ENCODE data around the gene RSAD2. TPM values are rescaled to one million over a fixed set of nuclear protein-coding genes. Genes with fewer than 3 reads are reported as not detected.

RSAD2 gene
- total and polyA plus RNA-seq, 9 of the 15 experiments (the other 6 are each of a cell fraction or from before 2014, with no cell fraction given), result 0.15 to 1.4 (median 0.28) TPM

DNA sequence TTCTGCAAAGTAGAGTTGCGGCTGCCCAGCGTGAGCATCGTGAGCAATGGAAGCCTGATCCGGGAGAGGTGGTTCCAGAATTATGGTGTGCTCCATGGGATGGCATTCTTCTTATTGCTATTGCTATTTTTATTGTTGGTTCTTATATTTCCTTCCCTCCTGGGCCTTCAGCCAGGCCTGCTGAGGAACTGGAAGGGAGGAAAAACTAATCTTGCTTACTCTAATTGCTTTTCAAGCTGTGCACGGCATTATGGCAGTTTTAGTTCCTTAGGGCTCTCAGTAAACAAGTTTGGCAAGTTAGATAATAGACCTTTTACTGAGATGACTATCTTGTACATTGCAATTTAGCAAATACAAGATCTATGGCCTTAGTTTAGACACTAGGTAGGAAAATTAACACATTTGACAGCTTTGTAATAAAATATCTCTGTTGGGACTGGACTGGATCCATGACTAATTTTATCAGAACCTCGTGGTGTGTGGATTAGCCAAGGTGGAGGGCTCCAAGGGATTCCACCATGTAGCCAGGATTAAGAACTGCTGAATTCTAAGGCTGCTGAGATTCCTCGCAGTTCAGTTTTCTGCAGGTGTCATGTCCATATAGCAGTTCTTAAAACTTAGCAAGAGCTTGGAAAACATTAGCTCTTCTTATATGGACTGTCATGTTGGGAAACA, 6.0 kb downstream of the RSAD2 start (continued):
- TF ChIP-seq, protein P1, sequence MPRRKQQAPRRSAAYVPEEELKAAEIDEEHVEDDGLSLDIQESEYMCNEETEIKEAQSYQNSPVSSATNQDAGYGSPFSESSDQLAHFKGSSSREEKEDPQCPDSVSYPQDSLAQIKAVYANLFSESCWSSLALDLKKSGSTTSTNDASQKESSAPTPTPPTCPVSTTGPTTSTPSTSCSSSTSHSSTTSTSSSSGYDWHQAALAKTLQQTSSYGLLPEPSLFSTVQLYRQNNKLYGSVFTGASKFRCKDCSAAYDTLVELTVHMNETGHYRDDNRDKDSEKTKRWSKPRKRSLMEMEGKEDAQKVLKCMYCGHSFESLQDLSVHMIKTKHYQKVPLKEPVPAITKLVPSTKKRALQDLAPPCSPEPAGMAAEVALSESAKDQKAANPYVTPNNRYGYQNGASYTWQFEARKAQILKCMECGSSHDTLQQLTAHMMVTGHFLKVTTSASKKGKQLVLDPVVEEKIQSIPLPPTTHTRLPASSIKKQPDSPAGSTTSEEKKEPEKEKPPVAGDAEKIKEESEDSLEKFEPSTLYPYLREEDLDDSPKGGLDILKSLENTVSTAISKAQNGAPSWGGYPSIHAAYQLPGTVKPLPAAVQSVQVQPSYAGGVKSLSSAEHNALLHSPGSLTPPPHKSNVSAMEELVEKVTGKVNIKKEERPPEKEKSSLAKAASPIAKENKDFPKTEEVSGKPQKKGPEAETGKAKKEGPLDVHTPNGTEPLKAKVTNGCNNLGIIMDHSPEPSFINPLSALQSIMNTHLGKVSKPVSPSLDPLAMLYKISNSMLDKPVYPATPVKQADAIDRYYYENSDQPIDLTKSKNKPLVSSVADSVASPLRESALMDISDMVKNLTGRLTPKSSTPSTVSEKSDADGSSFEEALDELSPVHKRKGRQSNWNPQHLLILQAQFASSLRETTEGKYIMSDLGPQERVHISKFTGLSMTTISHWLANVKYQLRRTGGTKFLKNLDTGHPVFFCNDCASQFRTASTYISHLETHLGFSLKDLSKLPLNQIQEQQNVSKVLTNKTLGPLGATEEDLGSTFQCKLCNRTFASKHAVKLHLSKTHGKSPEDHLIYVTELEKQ (CRISPR knock-in tag; IDR thresholded peaks at IDR 0.05), result no peak
- TF ChIP-seq BCOR (IDR thresholded peaks at IDR 0.05) (no peak), MEF2D (tag; conservative IDR thresholded peaks at IDR 0.05; ENCODE audit: low read depth) (no peak), SMARCC2 (IDR thresholded peaks at IDR 0.05; ENCODE audit: low read depth) (no peak), ZC3H11A (IDR thresholded peaks at IDR 0.05; ENCODE audit: low read depth, low read length) (no peak), ZFP1 (CRISPR knock-in tag; IDR thresholded peaks at IDR 0.05) (no peak), ZNF175 (CRISPR knock-in tag; IDR thresholded peaks at IDR 0.05; ENCODE audit: low read depth) (no peak), SAP30 (IDR thresholded peaks at IDR 0.05; ENCODE audit: borderline replicate concordance, insufficient read depth, low read depth, low read length, poor library complexity, severe bottlenecking) (no peak), ZNF41 (CRISPR knock-in tag; conservative IDR thresholded peaks at IDR 0.05) (no peak), SETDB1 (IDR thresholded peaks at IDR 0.05; ENCODE audit: low read length) (no peak), ZSCAN29 (IDR thresholded peaks at IDR 0.05) (no peak), C11orf30 (IDR thresholded peaks at IDR 0.05; ENCODE audit: low read depth) (no peak), RAD51 (IDR thresholded peaks at IDR 0.05; ENCODE audit: borderline replicate concordance, low read depth) (no peak), SAFB (IDR thresholded peaks at IDR 0.05; ENCODE audit: borderline replicate concordance, low read depth, low read length) (no peak), RBM22 (IDR thresholded peaks at IDR 0.05; ENCODE audit: low read depth, low read length, poor library complexity, severe bottlenecking) (no peak)
- TF ChIP-seq, protein P2, sequence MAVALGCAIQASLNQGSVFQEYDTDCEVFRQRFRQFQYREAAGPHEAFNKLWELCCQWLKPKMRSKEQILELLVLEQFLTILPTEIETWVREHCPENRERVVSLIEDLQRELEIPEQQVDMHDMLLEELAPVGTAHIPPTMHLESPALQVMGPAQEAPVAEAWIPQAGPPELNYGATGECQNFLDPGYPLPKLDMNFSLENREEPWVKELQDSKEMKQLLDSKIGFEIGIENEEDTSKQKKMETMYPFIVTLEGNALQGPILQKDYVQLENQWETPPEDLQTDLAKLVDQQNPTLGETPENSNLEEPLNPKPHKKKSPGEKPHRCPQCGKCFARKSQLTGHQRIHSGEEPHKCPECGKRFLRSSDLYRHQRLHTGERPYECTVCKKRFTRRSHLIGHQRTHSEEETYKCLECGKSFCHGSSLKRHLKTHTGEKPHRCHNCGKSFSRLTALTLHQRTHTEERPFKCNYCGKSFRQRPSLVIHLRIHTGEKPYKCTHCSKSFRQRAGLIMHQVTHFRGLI (CRISPR knock-in tag; IDR thresholded peaks at IDR 0.05), result no peak
- TF ChIP-seq, protein P3, sequence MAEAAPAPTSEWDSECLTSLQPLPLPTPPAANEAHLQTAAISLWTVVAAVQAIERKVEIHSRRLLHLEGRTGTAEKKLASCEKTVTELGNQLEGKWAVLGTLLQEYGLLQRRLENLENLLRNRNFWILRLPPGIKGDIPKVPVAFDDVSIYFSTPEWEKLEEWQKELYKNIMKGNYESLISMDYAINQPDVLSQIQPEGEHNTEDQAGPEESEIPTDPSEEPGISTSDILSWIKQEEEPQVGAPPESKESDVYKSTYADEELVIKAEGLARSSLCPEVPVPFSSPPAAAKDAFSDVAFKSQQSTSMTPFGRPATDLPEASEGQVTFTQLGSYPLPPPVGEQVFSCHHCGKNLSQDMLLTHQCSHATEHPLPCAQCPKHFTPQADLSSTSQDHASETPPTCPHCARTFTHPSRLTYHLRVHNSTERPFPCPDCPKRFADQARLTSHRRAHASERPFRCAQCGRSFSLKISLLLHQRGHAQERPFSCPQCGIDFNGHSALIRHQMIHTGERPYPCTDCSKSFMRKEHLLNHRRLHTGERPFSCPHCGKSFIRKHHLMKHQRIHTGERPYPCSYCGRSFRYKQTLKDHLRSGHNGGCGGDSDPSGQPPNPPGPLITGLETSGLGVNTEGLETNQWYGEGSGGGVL (CRISPR knock-in tag; IDR thresholded peaks at IDR 0.05), result no peak
- TF ChIP-seq, protein P4, sequence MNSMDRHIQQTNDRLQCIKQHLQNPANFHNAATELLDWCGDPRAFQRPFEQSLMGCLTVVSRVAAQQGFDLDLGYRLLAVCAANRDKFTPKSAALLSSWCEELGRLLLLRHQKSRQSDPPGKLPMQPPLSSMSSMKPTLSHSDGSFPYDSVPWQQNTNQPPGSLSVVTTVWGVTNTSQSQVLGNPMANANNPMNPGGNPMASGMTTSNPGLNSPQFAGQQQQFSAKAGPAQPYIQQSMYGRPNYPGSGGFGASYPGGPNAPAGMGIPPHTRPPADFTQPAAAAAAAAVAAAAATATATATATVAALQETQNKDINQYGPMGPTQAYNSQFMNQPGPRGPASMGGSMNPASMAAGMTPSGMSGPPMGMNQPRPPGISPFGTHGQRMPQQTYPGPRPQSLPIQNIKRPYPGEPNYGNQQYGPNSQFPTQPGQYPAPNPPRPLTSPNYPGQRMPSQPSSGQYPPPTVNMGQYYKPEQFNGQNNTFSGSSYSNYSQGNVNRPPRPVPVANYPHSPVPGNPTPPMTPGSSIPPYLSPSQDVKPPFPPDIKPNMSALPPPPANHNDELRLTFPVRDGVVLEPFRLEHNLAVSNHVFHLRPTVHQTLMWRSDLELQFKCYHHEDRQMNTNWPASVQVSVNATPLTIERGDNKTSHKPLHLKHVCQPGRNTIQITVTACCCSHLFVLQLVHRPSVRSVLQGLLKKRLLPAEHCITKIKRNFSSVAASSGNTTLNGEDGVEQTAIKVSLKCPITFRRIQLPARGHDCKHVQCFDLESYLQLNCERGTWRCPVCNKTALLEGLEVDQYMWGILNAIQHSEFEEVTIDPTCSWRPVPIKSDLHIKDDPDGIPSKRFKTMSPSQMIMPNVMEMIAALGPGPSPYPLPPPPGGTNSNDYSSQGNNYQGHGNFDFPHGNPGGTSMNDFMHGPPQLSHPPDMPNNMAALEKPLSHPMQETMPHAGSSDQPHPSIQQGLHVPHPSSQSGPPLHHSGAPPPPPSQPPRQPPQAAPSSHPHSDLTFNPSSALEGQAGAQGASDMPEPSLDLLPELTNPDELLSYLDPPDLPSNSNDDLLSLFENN (IDR thresholded peaks at IDR 0.05; ENCODE audit: low read depth in 2 of 2, low read length in 2 of 2), result no peak
